Spleen (tissue), 11 donors: ENCODE data around the gene CNMD. TPM values are rescaled to one million over a fixed set of nuclear protein-coding genes. Genes with fewer than 3 reads are reported as not detected.
A peak's percentile ranks its signal among the peaks of the same experiment; 100 is the strongest.

Source experiments
- DNase-seq: peaks from one replicate; pipeline ENCODE4 v3.0.0-alpha.2; 2020
- H3K27ac ChIP-seq, 8 donors: fragments of 200-600 bp; sonication (generic) in 7 of 8; 1 replicate in 4 of 8; 2 replicates in 4 of 8; pipeline versions ENCODE4 v1.5.0 to v1.8.0; 2016 to 2021; ENCODE audit warnings: inconsistent platforms in 4 of 8, mild to moderate bottlenecking in 4 of 8, moderate library complexity in 1 of 8
- H3K27me3 ChIP-seq, 7 donors: fragments of 200-600 bp; sonication (generic) in 6 of 7; replicated peaks in 1 of 7; 1 replicate in 4 of 7; 2 replicates in 3 of 7; pipeline versions ENCODE4 v1.5.0 to v1.8.0; 2016 to 2021; ENCODE audit warnings: inconsistent platforms in 3 of 7, mild to moderate bottlenecking in 1 of 7
- H3K36me3 ChIP-seq, 6 donors: fragments of 200-600 bp; sonication (generic) in 5 of 6; 1 replicate in 4 of 6; 2 replicates in 2 of 6; pipeline versions ENCODE4 v1.5.0 to v1.8.0; 2016 to 2021; ENCODE audit warnings: inconsistent platforms in 2 of 6
- H3K4me1 ChIP-seq, 6 donors: fragments of 200-600 bp; sonication (generic) in 5 of 6; 1 replicate in 3 of 6; 2 replicates in 3 of 6; pipeline versions ENCODE4 v1.5.0 to v1.8.0; 2016 to 2021; ENCODE audit warnings: inconsistent platforms in 3 of 6
- H3K4me3 ChIP-seq, 8 donors: fragments of 200-600 bp; sonication (generic) in 7 of 8; 1 replicate in 4 of 8; 2 replicates in 4 of 8; pipeline versions ENCODE4 v1.5.0 to v1.8.0; 2016 to 2021; ENCODE audit warnings: inconsistent platforms in 4 of 8, mild to moderate bottlenecking in 4 of 8, moderate library complexity in 2 of 8
- H3K9me3 ChIP-seq, 8 donors: fragments of 200-600 bp; sonication (generic) in 7 of 8; 1 replicate in 4 of 8; 2 replicates in 4 of 8; pipeline versions ENCODE4 v1.5.0 to v1.8.0; 2016 to 2021; ENCODE audit warnings: inconsistent platforms in 4 of 8
- CTCF ChIP-seq, 11 experiments: fragments of 200-600 bp in 7 of 11; fragments of 450-650 bp in 4 of 11; sonication (generic) in 4 of 11; IDR thresholded peaks in 8 of 11; conservative IDR thresholded peaks in 3 of 11; 1 replicate in 7 of 11; 2 replicates in 4 of 11; pipeline versions ENCODE4 v1.4.0 to v1.8.0; 2016 to 2021; ENCODE audit warnings: antibody characterized with exemption in 11 of 11, inconsistent platforms in 4 of 11, mild to moderate bottlenecking in 1 of 11
- POLR2A ChIP-seq, 3 donors: fragments of 450-650 bp; IDR thresholded peaks; one replicate each; pipeline ENCODE4 v1.5.1; 2017; ENCODE audit warnings: antibody characterized with exemption in 3 of 3, mild to moderate bottlenecking in 1 of 3
- POLR2AphosphoS5 ChIP-seq, 3 donors: sonication (generic); formaldehyde crosslinking; IDR thresholded peaks; one replicate each; pipeline ENCODE4 v1.5.1; 2017; ENCODE audit warnings: antibody characterized with exemption in 3 of 3
- WGBS, 5 donors: extraction: QIAGEN DNeasy Blood & Tissue Kit in 3 of 5; methylation state at CpG; one replicate each; pipeline versions ENCODE4 v1.1.5 to v1.1.7; 2013 to 2018; 5-methylcytosine and 5-hydroxymethylcytosine counted together
- intact Hi-C: fragments of 100-400 bp; cut with DNase I; formaldehyde crosslinking; loops from one replicate; pipeline ENCODE4 v1.15.0; 2023; ENCODE audit warnings: low total_unique reads
- polyA plus RNA-seq, 3 donors: library from polyadenylated mRNA; stranded (reverse); fragments of 200-250 nt; gene quantifications; one replicate each; pipeline ENCODE4 v1.2.1, GENCODE V29; 2013
- total RNA-seq, 7 donors: library from RNA; depleted of rRNA in 3 of 7; stranded (reverse); fragments of >200 nt in 3 of 7; fragmentation: NEBNext Ultra II Directional in 4 of 7; extraction: Animal tissue kit (Norgen Biotek cat#: 25700) in 4 of 7; gene quantifications; one replicate each; pipeline versions ENCODE4 v1.1.0 to v1.2.1, GENCODE V29; 2016 to 2021
- donor health status: healthy with polysubstance abuse.
- donor health status: DM: no; HTN: no; CAD: no; lungs with moderate emphysema.
- donor health status: DM: no; HTN: no; CAD: no.
- donor health status: Bipolar disorder and iron deficiency.
- donor health status: healthy.
- donor health status: DM: no; HTN: no; CAD: no.
- donor health status: DM: yes; HTN: yes; CAD: no.

CNMD gene
- total and polyA plus RNA-seq, 10 donors, result 0.19 TPM; not detected in 9

GRCh38 chr13:52670726-52671125 is 68.9 kb downstream of the CNMD start:
- Histone ChIP-seq H3K27ac (no peak overlapping the region), H3K9me3 (no peaks in the 10 kb centered on the region), H3K27me3 (no peaks in the 10 kb centered on the region), H3K36me3 (peaks cover 0 to 99% (median 40%) of the 10 kb centered on the region in 6 donors), H3K4me1 (peaks cover 0 to 8% (median 0%) of the 10 kb centered on the region in 6 donors), H3K4me3 (no peak overlapping the region)
- TF ChIP-seq POLR2A (IDR thresholded peaks at IDR 0.05) (no peak), POLR2AphosphoS5 (IDR thresholded peaks at IDR 0.05) (no peak), CTCF (IDR thresholded peaks at IDR 0.05 in 8 of 11, conservative IDR thresholded peaks at IDR 0.05 in 3 of 11) (no peak)
- intact Hi-C loops, result no loop called here
- DNase-seq, result no peak
- 98 to 99% (median 98%) methylated on average over 8 of the region's 8 CpGs for WGBS, 5 donors

GRCh38 chr13:52669677-52670076 is 69.9 kb downstream of the CNMD start:
- no peak for TF ChIP-seq POLR2AphosphoS5 (IDR thresholded peaks at IDR 0.05)
- TF ChIP-seq CTCF (IDR thresholded peaks at IDR 0.05 in 8 of 11, conservative IDR thresholded peaks at IDR 0.05 in 3 of 11), result no peak
- TF ChIP-seq POLR2A (IDR thresholded peaks at IDR 0.05), result no peak
- Histone ChIP-seq H3K27me3 (no peaks in the 10 kb centered on the region), H3K4me3 (no peak overlapping the region), H3K4me1 (peaks cover 0 to 8% (median 0%) of the 10 kb centered on the region in 6 donors), H3K27ac (no peak overlapping the region), H3K36me3 (peaks cover 0 to 99% (median 42%) of the 10 kb centered on the region in 6 donors), H3K9me3 (no peaks in the 10 kb centered on the region)
- DNase-seq, result no peak
- WGBS, 5 donors, result 80 to 88% (median 84%) methylated on average over 2 of the region's 2 CpGs
- intact Hi-C loops, result no loop called here

DNA sequence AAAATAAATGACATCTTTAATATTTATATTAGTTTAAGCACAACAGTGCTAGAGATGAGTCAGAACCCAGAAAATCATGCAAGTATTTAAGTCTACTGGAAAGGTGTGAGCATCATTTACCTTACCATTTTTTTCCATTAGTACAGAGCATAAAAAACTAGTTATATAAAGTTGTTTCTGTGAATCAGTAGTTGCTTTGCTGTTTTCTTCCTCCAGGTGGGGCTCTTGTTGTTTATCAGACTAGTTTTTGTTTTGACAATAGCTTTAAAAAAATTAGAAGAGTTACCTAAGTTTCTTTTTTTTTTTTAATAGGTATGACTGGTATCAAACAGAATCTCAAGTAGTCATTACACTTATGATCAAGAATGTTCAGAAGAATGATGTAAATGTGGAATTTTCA is 74.3 kb downstream of the CNMD start:
- H3K27ac ChIP-seq, result no peak overlapping the region
- DNase-seq, result no peak
- H3K36me3 ChIP-seq, result peaks cover 0 to 100% (median 71%) of the 10 kb centered on the region in 6 donors
- no peaks in the 10 kb centered on the region for H3K27me3 ChIP-seq
- no peaks in the 10 kb centered on the region for H3K4me1 ChIP-seq
- H3K9me3 ChIP-seq, result no peaks in the 10 kb centered on the region
- TF ChIP-seq CTCF (IDR thresholded peaks at IDR 0.05 in 8 of 11, conservative IDR thresholded peaks at IDR 0.05 in 3 of 11) (peak in 7 of 11 experiments; percentile 12 to 50 (median 32)), POLR2A (IDR thresholded peaks at IDR 0.05) (no peak)
- intact Hi-C loops, result no loop called here
- no peak overlapping the region for H3K4me3 ChIP-seq

DNA sequence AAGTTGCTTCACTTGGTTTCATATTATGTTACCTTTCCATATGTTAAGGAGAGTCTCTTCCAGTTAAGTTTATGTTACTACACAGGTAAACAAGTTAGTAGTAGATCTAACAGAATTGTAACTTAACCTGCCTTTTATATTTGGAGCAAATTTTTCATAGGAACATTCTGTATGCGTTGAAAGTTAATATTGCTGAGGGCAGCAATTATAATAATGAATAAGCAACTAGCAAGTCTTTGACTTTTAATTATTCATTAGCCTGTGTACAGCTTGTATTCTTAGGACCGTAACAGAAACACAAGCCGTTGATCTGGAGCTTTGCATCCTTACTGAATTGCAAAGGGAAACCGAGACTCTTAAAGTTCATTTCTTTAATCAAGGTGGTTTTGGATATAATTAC is 75.3 kb downstream of the CNMD start:
- TF ChIP-seq CTCF (IDR thresholded peaks at IDR 0.05 in 8 of 11, conservative IDR thresholded peaks at IDR 0.05 in 3 of 11), result no peak
- no peak for TF ChIP-seq POLR2AphosphoS5 (IDR thresholded peaks at IDR 0.05)
- TF ChIP-seq POLR2A (IDR thresholded peaks at IDR 0.05), result no peak
- H3K27me3 ChIP-seq, result no peaks in the 10 kb centered on the region
- H3K4me3 ChIP-seq, result no peak overlapping the region
- intact Hi-C loops, result no loop called here
- 96 to 98% (median 97%) methylated on average over 4 of the region's 4 CpGs for WGBS, 5 donors
- peaks cover 0 to under 1% (median 0%) of the 10 kb centered on the region in 6 donors for H3K4me1 ChIP-seq
- H3K27ac ChIP-seq, result no peak overlapping the region
- H3K36me3 ChIP-seq, result peaks cover 0 to 100% (median 73%) of the 10 kb centered on the region in 6 donors
- DNase-seq, result no peak
- no peaks in the 10 kb centered on the region for H3K9me3 ChIP-seq
